HPDE6-E6E7 (cell line): ENCODE measurements around the gene GGT5.
A peak's percentile ranks its signal among the peaks of the same experiment; 100 is the strongest.
"Not testable (repeated sequence)": the region's sequence is repeated elsewhere in the genome, so short reads cannot be mapped to it uniquely, and the experiment has no call there.

Experiments used
- DNase-seq: peaks from one replicate; pipeline ENCODE4 v3.0.0; 2011; ENCODE audit warnings: missing footprints; ENCODE audit errors: extremely low spot score

GGT5 gene, protein sequence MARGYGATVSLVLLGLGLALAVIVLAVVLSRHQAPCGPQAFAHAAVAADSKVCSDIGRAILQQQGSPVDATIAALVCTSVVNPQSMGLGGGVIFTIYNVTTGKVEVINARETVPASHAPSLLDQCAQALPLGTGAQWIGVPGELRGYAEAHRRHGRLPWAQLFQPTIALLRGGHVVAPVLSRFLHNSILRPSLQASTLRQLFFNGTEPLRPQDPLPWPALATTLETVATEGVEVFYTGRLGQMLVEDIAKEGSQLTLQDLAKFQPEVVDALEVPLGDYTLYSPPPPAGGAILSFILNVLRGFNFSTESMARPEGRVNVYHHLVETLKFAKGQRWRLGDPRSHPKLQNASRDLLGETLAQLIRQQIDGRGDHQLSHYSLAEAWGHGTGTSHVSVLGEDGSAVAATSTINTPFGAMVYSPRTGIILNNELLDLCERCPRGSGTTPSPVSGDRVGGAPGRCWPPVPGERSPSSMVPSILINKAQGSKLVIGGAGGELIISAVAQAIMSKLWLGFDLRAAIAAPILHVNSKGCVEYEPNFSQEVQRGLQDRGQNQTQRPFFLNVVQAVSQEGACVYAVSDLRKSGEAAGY

DNA sequence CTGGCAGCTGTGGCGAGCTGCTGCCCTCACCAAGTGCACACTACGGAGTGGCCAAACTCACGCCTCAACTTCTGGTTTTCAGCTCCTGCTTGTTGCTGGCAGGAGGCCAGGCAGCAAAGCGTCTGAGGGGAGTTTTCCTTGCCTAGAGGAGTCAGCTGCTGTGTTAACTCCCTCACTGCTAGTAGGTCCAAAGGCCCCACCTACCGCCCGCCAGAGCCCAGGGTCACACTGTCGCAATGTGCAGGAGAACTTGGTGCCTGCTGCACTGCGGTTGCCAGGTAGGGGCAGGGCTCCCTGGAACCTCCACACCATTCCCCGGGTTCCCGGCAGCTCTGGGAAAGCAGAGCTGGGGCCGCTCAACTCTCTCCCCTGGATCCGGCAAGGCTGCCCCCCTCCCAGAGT, at the start of gene GGT5:
Gene GGT5, minus strand, starts transcription at position 53 of the 402 bp plus-strand sequence. CDS start 357 bp downstream, outside the sequence.
- DNase-seq = not testable (repeated sequence)

DNA sequence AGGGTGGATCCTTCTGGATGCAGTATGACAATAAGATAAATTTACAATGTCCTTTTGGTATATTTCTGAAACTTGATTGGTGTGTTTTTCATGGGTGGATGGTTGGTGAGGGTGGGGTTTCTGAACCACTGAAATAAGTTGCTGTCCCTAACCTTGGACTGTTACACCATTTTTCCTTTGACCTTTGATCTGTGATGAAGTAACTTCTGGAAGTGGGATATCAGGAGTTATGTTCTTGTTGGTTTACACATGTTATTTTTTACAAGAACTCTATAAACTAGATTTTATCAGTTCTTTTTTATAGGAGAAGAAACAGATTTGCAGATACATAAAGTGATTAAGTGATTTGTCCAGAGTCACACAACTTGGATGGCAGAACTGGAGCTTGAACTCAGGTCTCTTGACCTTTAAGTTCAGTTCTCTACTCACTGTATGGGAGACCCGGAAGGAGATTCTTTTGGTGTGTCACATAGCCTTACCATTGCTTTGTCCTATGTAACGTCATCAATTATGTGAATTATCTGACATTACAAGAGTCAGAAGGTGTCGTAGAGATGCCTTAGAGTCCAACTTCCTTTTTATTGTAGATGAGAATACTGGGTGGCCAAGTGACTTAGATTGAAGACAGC, 47.4 kb upstream of the GGT5 start:
- not testable (repeated sequence) for DNase-seq

DNA sequence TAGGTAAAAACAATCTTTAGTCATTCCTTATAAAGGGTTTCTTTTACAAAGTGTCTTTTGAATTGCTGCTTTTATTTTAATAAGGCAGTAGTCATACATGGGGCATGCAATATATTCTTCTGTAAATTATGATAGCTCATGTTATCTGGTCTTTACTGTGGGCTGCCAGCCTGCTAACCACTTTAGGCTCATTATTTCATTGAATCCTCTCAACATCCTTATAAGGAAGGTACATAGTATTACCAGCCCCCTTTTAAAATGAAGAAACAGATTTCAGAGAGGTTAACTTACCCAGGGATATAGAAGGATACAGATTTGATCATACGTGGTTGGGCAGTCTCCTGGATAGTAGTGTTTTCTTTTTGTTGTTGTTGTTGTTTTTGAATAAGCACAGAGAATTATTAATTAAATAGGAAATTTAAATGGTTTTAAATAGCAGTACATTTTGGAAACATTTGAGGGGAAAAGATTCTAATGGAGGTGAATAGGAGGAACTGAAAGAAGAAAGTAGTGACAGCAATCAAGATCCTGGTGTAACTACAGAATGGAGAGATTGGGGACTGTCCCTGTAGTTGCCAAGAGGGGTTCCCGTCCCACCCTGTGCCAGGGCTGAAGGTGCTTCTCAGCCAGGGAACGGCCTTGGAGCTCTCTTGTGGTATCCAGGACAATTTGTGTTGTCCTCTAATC, 46.8 kb upstream of the GGT5 start:
- no peak for DNase-seq

DNA sequence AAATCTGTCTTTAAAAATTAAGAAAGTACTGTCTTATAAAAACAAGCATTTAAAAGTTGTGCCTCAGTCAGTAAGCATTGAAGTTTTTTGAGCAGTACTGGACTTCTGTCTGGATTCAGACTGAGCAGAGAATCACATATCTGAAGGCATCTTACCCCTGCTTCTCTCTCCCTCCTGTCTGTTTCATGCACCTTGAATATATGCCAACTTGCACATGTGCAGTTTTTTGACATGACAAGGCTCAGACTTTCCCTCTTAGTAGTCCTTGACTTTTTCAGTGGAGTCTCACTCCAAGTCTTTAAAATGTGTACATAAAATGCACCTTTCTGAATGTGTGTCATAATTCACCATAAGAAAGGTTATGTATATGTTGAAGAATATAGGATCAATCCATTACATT, 45.6 kb upstream of the GGT5 start:
- no peak for DNase-seq

DNA sequence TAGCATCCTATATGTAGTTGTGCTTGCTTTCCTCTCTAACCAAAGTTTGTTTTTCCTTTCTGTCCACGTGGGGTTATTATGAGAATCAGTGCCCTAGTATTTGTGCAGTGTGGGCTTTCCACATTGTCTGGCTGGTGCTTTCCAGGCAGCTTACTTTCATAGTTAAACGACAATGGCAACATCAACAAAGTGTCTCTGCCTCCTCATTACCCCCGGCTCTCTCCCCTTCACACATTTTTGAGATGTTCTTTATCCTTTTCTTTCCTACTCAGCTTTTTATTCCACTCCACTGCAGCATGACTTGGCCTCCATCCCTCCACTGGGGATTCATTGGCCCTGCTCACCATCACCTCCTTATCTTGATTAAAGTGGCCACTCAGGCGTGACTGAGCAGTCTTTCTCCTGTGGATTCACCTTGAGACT, 44.9 kb upstream of the GGT5 start:
- DNase-seq = no peak

DNA sequence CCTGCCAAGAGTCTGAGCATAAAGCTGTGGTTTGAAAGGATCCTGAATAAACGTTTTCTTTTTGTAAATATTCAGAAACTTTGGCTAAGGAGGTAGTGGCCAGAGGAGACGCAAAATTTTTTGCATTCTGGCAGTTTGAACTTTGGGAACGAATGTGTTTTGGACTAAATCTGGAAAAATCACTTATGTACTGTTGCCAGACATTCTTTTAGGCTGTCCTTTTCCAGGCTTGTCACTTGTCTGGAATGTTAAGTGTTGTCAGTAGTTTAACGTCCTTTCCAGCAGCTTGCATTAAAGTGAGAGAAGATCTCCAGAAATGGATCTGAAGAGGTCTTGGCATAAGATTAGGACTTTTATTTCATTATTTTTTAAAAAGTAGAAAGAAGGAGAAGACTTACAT, 44.2 kb upstream of the GGT5 start:
- no peak for DNase-seq

DNA sequence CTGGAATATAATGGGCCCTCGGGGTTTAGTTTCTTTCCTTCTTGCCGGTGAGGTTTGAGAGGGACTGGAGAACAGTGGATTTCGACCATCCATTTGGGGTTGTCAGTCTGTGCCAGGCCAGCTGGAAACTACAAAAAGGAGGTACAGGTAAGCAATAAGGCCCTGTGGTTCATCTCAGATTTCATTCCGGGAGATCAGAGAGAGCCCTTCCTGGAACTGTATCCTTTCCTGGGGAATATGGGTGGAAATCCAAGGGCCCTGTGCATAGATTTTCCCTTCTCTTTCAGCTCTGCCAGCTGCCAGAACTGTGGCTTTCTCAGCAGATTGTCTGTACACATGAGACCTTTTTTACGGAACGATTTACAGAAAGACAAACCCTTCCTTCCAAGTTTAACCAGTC, 42.9 kb upstream of the GGT5 start:
- not testable (repeated sequence) for DNase-seq

DNA sequence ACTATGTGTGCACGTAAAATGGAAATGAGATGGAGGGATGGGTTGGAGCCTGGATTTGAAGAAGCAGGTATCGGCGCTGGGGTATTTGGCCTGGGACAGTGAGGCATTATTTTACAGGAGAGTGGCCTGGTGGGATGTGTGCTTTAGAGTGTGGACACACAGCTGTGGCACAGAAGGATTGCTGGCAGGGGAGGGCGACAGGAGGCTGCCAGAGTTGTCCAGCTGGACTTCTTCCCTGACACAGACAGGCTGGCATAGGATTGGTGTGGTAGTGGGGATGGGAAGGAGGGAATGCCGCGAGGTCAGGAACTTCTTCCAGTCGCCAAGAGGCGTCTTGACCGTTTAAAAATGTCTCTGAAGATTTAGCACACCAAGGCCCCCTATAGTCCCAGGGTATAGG, 42.3 kb upstream of the GGT5 start:
- DNase-seq = not testable (repeated sequence)

DNA sequence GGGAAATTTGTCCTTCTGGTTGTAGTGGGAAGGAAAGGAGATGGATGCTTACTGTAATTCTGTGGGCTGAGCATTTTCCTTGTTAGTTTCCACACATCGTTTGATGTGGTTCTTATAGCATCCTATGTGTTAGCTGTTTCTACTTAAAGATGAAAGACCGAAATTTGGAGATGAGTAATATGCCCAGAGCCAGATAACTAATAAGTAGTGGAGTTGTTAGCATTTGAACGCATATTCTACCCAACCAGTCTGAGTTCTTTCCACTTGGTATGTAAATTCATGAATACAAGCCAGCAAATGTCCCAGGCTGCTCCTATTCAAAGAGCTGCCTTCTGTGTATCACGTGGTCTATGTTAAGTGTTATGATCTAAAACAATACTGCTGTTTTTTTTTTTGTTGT, 40.4 kb upstream of the GGT5 start:
- no peak for DNase-seq

DNA sequence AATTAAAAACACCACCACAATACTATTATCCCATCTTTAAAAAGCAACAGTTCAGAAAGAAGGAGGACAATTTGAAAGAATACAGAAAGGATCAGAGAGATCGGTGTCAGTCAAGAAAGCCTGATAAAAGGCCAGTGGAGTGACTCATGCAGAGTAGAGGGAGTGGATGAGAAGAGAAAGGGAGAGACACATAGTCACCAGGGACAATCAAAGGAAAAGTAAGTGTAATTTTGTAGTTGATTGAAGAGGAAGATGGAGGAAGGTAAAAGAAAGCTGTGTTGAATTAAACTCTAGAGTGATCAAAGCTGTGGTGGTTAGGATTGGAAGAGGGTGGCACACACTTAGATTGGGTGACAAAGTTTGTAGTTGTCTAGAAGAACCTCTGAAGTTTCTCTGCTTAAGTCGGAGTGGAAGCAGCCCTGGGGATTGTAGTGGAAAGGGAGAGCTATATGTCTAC, 39.9 kb upstream of the GGT5 start:
- no peak for DNase-seq

DNA sequence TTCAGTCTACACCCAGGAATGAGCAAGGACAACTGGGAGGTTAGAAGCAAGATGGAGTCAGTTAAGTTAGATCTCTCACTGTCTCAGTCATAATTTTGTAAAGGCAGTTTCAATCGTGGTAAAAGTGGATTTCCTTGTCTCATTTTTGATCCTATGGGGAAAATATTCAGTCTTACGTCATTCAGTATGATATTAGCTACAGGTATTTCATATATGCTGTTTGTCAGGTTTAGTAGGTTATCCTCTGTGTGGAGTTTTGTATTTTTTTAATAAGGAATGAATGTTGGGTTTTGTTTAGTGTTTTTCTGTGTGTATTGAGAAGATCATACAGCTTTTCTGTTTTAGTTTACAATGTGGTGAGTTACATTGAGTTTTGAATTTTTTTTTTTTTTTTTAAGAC, 37.5 kb upstream of the GGT5 start:
- no peak for DNase-seq

DNA sequence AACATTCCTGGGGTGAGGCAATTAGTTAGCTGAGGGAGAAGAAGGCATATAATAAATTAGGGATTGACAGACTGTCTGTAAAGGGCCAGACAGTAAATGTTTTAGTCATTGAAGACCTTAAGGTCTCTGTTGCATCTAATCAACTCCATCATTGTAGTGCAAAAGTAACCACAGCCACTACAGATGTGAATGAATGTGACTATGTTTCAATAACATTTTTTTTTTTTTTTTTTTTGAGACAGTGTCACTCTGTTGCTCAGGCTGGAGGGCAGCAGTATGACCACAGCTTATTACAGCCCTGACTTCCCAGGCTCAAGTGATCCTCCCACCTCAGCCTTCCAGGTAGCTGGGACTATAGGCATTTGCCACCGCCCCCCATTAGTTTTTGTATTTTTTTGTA, 35.5 kb upstream of the GGT5 start:
- not testable (repeated sequence) for DNase-seq

DNA sequence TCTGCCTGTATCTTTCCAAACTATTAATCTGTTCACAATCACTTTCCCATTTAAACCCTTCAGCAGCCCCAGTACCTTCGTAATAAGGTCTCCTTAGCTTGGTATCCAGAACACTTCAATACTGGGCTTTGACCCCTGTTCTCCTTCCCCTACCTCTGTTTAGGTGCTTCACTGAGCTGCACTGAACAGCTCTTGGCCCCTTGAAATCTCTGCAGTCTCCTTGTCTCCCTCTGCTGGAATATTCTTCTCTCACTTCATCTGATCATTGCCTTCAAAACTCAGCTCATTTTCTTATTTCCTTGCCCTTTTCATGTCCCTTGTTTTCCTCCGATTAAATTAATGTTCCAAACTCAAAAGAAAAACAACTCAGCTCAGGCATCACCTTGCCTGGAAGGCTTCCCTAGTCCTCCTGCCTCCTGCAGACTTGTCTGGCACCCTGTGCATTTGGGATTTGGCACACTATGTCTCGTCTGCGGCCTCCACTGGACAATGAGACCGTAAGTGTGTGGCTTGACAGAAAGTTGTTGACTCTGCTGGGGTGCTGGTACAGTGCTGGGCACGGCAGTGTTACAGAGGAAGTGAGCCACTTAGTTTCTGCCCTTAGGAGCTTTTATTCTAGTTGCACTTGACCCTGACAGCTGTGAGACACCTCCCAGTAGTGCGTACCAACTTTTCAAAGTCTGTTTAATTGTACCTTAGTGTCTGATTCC, 30.0 kb upstream of the GGT5 start:
- not testable (repeated sequence) for DNase-seq

DNA sequence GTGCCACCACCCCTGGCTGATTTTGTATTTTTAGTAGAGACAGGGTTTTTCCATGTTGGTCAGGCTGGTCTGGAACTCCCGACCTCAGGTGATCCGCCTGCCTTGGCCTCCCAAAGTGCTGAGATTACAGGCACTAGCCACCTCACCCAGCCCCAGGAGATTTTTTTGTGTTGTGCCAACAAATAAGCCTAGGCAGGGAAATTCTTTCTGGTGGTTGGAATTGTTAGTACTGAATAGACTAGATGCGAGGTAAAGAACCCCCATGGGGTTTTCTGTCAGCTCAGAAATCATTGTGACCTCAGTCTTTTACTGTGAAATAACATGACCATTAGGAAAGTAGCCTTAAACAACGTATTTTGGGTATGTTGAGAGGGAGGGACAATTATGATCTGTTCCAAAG, 29.0 kb upstream of the GGT5 start:
- DNase-seq = not testable (repeated sequence)

DNA sequence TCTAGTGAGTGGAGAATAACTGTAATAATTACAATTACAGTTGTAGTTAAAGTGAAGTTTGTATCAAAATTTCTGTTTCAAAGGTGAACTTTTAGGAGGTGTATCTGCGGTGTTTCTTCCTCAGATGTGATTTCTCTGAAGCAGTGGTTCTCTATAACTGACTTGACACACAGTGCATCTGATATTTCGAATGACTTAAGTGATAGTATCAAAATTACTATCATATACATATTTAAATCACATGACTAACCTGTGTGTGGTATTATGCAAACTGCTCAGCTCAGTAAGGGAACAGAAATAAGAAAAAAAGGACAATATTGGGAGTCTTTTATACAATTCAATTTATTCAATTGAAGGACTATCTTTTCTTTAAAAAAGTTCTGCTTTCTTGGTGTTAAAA, 28.1 kb upstream of the GGT5 start:
- DNase-seq = not testable (repeated sequence)

DNA sequence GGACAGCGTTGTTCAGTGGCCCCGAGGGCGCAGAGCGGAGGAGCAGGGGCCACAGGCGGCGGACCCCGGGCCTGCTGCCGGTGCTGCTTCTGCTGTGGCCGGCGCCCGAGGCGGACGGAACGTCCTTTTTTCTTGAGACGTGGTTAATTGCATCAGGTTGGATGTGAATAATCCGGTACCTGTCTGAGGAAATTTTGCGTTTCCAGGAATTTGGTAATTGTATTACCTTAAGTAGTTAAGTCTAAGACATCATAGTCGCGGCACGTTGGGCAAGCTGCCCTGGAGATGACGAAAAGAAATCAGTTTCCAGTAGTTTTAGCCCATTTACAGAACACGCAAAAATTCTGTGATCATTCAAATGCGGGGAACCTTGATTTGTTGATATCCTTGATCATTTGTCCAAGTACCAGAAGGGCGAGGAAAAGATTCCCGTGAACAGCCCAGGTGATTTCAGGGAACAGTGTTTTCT, 26.5 kb upstream of the GGT5 start:
- DNase-seq = no peak

DNA sequence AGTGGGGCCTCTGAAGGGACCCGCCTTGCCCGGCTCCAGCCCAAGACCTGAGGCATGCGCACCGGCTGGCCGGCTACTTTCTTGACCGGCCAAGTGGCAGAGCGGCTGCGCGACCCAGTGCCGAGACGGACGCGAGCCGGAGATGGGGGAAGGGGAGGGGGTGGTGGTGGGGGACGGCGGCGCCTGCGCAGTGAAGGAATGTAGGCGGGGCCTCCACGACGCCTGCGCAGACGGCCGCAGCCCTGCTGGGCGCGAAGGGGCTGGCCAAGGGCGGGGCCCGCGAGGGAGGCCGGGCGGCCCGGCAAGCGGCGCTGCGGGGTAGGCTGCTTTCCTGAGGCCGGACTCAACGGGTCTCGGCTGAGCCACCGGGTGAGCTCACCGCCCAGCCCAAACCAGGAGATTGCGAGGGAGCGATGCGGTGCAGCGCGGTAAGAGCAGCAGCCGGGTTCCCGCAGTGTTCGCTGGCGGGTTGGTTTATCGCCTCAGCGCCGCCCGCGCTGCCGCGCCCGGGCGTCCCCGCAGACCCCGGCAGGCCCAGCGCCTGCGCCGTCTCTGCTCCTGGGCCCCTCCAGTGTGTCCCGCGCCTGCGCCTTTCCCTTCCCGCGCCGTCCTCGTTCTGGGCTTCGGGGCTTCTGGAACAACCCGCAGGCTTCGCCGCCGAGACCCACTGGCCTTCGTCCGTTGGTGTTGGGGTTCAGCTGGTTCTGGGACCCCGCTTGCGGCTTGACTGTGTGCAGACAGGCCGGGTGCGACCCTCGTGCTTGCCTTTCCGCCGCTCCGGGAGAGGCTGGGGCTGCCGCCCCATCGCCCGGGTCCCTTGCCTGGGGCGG, 25.9 kb upstream of the GGT5 start, which contains the start of gene SPECC1L:
Gene SPECC1L, plus strand, starts transcription at position 276 of the 830 bp plus-strand sequence. CDS start 31,401 bp downstream, outside the sequence.
- peak; percentile 94 for DNase-seq

DNA sequence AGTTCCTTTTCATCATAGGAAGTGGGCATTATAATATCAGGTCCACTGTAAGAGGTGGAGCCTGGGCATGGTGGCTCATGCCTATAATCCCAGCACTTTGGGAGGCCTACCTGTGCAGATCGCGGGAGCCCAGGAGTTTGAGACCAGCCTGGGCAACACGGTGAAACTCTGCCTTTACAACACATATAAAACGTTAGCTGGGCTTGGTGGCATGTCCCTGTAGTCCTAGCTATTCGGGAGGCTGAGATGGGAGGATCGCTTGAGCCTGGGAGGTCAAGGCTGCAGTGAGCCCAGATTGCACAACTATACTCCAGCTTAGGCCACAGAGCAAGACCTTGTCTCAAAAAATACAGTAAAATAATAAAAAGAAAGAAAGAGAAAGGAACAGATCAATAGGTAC, 21.6 kb upstream of the GGT5 start:
- not testable (repeated sequence) for DNase-seq

DNA sequence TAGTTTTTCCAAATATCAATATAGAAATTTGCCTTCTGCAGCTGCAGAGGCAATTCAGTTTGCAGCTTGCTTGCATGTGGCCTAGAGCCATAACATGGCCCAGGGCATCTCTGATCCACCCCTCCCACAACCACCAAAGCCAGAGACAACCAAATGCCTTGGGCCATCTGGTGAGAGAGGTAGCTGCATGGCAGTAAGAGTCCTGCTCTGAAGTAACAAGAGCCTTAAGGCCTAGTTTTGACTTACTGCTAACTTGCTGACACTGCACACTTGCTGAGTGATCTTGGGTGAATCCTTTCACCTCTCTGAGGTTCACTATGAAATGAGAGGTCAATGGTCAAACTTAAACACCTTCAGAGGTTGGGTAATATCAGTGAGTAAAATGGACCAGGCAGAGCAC, 20.9 kb upstream of the GGT5 start:
- DNase-seq = no peak

DNA sequence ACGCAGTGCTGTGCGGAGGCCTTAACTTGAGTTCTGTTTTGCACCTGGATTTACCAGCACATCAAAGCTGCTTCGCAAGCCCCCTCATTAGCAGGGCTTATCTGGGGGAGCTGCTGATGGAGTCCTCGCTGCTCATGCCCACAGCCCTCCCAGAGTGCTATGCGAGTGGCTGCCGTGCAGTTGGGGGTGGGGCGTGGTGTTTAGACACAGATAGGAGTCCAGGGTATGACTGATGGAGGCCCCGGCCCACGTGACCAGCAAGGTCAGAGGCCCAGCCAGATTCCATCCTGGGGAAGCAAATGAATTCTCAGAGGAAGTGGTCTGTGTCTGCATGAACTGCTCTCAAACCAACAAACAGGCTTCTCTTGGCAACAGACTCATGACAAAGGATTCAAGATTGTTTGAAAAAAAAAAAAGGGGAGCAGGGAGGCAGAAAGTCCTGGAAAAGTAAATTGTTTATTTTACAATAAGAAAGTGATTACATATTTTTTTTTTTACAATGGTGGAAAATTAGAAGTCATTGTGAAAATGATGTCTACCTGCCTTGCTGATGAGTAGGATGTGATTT, 19.5 kb upstream of the GGT5 start:
- not testable (repeated sequence) for DNase-seq
